ENCODE results near the gene EIF2S2.
"Not testable (repeated sequence)": the region's sequence is repeated elsewhere in the genome, so short reads cannot be mapped to it uniquely, and the experiment has no call there.

Gene EIF2S2

GRCh38 chr20:34111702-34112599 is at the start of gene EIF2S2:
Gene EIF2S2 (minus strand): TSS chr20:34112243. CDS start chr20:34112110, 133 bp downstream.
- peak; percentile 98 for DNase-seq (ENCODE audit: low read depth)

DNA sequence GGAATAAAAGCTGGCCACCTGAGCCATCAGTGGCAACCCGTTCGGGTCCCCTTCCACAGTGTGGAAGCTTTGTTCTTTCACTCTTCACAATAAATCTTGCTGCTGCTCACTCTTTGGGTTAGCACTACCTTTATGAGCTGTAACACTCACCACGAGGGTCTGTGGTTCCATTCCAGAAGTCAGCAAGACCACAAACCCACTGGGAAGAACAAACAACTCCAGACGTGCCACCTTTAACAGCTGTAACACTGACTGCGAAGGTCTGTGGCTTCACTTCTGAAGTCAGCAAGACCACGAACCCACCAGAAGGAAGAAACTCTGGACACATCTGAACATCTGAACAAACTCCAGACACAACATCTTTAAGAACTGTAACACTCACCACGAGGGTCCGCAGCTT is 45.7 kb upstream of the EIF2S2 start:
- DNase-seq (ENCODE audit: low read depth), result not testable (repeated sequence)

DNA sequence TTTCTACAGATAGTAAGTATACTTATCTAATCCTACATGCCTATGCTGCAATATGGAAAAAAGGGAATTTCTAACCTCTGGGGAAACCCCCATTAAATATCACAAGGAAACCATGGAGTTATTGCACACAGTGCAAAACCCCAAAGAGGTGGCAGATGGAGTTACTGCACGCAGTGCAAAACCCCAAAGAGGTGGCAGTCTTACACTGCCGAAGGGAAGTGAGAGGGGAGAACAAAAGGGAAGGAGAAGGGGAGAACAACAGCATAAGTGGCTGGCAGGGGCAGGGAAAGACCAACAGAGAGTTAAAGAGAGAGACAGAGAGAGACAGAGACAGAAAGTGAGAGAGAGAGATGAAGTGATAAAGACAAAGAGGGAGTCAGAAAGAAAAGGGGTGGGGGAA is 43.8 kb upstream of the EIF2S2 start:
- no peak for DNase-seq (ENCODE audit: low read depth)

DNA sequence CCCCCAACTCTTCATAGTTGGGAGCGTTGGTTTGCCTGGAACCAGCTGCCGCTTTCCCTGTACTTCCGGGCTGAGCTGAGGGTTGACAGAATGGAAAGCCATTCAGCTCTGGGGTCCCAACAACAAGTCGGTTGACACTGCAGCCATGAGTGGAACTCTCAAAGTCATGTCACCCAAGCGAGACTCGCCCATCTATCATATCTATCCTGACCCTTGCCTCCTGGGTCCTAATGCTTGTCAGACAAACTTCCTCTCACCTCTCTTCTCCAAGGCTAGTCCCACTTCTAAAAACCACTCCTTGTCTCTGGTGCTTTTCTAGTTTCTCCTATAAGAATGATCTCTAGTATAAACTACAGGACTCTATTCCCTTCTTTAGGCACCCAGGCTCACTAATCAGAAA is 41.1 kb upstream of the EIF2S2 start:
- DNase-seq (ENCODE audit: low read depth), result not testable (repeated sequence)

DNA sequence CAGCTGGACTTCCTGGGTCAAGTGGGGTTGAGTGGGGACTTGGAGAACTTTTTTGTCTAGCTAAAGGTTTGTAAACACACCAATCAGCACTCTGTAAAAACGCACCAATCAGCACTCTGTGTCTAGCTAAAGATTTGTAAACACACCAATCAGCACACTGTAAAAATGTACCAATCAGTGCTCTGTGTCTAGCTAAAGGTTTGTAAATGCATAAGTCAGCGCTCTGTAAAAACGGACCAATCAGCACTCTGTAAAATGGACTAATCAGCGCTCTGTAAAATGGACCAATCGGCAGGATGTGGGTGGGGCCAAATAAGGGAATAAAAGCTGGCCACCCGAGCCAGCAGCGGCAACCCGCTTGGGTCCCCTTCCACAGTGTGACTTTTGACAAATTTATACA is 40.0 kb upstream of the EIF2S2 start:
- DNase-seq (ENCODE audit: low read depth), result not testable (repeated sequence)

DNA sequence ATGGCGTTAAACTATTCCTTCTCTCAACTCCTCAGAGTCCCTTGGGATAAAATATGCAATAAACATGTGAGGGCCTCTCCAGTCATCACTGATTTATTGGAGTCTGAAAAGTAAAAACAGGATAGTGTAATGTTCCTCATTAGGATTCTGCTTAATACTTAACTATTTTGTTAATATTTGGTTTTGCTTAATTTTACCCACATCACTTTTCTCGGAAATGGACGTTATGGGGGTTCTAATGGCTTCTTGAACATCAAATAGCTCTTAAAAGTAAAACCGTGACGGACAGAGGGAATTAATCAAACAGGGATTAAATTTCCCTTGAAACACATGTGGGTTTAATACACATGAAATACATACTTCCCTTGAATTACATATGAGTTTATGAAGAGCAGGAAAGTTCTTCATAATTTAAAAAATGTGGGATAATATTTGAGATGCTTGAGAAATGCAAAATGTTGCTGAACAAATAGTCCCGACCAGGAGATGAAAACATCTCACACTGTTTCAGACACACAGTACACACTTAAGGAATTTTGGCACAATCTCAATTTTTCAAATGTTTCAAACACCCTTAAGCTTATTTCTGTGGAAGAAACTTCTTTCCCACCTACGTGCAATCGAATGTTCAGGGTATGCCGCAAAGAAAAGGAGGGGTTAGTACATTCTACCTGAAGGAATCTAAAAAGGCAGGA is 38.4 kb upstream of the EIF2S2 start:
- DNase-seq (ENCODE audit: low read depth), result no peak

- no peak for DNase-seq (ENCODE audit: low read depth)
Observed at GRCh38 chr20:34145280-34145819, 33.3 kb upstream of the EIF2S2 start.

DNA sequence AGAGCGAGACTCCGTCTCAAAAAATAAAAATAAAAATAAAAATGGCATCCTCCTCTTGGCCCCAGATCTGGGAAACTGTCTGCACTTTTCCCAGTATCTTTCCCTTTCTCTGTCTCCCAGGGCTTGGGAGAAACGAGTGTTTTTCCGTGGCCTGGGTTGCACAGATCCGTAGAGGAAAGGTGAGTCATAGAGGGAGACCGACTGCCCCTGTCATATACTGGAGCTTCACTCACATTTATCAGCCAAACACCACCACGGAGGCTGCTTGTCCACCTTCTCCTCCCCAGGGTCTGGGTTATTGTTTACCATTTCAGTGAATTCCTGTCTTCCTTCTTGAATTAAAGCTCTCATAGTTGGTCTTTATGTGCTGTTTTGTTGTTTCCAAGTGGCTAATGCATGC is 31.9 kb upstream of the EIF2S2 start:
- DNase-seq (ENCODE audit: low read depth), result no peak

DNA sequence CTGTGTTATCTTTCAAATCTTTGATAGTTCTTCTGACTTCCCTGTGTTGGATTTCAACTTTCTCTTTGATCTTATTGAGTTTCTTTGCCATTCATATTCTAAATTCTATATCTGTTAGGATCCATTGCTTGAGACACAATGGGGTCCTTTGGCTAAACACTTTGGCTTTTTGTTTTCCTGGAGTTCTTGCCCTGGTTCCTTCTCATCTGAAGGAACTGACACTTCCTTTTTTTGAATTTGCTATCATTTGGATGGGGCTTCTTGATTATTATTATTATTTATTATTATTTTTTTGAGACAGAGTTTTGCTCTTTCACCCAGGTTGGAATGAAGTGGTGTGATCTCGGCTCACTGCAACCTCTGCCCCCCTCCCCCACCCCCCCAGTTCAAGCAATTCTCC is 30.1 kb upstream of the EIF2S2 start:
- DNase-seq (ENCODE audit: low read depth), result no peak

DNA sequence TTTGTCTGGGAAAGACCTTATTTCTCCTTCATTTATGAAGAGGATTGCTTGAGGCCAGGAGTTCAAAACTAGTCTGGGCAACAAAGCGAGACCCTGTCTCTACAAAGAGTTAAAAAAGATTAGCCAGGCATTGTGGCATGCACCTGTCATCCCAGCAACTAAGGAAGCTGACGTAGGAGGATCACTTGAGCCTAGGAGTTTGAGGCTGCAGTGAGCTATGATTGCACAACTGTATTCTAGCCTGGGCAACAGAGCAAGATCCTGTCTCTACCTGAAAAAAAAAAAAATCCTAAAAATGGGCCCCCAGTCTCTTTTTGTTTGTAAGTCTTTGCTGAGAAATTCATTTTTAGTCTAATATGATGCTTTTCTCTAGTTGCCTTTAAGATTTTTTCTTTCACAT is 29.2 kb upstream of the EIF2S2 start:
- no peak for DNase-seq (ENCODE audit: low read depth)

- DNase-seq (ENCODE audit: low read depth), result not testable (repeated sequence)
Observed at GRCh38 chr20:34135525-34136275, 23.7 kb upstream of the EIF2S2 start.

GRCh38 chr20:34133365-34133860 is 21.4 kb upstream of the EIF2S2 start:
- DNase-seq (ENCODE audit: low read depth), result not testable (repeated sequence)

DNA sequence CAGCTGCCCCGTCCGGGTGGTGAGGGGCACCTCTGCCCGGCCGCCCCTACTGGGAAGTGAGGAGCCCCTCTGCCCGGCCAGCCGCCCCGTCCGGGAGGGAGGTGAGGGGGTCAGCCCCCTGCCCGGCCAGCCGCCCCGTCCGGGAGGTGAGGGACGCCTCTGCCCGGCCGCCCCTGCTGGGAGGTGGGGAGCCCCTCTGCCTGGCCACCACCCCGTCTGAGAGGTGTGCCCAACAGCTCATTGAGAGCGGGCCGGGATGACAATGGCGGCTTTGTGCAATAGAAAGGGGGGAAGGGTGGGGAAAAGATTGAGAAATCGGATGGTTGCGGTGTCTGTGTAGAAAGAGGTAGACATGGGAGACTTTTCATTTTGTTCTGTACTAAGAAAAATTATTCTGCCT is 20.9 kb upstream of the EIF2S2 start:
- DNase-seq (ENCODE audit: low read depth), result not testable (repeated sequence)

GRCh38 chr20:34132491-34132890 is 20.4 kb upstream of the EIF2S2 start:
- not testable (repeated sequence) for DNase-seq (ENCODE audit: low read depth)

DNA sequence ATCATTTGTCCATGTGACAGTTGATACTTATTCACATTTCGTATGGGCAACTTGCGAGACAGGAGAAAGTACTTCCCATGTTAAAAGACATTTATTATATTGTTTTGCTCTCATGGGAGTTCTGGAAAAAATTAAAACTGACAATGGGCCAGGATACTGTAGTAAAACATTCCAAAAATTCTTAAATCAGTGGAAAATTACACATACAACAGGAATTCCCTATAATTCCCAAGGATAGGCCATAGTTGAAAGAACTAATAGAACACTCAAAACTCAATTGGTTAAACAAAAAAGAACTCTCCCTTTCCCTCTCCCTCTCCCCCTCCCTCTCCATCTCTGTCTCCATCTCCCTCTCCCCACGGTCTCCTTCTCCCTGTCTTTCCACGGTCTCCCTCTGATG is 19.4 kb upstream of the EIF2S2 start:
- DNase-seq (ENCODE audit: low read depth), result no peak

DNA sequence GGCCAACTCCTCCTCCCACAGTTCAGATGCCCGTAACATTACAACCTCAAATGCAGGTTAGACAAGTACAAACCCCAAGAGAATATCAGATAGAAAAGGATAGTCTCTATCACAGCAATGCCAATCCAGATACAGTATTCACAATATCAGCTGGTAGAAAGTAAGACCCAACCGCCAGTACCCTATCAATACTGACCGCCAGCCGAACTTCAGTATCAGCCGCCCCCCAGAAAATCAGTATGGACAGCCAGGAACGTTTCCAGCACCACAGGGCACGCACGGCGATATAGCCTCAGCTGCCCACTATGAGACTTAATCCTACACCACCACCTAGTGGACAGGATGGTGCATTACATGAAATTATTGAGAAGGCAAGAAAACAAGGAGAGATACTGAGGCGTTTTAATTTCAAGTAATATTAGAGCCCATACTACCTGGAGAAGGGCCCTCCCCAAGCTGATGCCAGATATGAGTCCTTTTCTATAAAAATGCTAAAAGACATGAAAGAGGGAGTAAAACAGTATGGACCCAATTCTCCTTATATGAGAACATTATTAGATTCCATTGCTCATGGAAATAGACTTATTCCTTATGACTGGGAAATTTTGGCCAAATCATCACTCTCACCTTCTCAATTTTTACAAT is 17.6 kb upstream of the EIF2S2 start:
- peak; percentile 64 for DNase-seq (ENCODE audit: low read depth)

DNA sequence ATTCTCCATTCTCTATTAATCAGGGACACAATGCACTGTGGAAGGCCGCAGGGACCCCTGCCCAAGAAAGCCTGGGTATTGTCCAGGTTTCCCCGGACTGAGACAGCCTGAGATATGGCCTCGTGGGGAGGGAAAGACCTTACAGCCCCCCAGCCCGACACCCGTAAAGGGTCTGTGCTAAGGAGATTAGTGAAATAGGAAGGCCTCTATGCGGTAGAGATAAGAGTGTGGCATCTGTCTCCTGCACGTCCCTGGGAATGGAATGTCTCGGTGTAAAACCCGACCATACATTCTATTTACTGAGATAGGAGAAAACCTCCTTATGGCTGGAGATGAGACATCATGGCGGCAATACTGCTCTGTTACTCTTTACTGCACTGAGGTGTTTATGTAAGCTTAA is 15.7 kb upstream of the EIF2S2 start:
- DNase-seq (ENCODE audit: low read depth), result no peak

- no peak for DNase-seq (ENCODE audit: low read depth)
Observed at GRCh38 chr20:34124469-34125249, 12.6 kb upstream of the EIF2S2 start.

GRCh38 chr20:34123309-34123708 is 11.3 kb upstream of the EIF2S2 start:
- DNase-seq (ENCODE audit: low read depth), result no peak

DNA sequence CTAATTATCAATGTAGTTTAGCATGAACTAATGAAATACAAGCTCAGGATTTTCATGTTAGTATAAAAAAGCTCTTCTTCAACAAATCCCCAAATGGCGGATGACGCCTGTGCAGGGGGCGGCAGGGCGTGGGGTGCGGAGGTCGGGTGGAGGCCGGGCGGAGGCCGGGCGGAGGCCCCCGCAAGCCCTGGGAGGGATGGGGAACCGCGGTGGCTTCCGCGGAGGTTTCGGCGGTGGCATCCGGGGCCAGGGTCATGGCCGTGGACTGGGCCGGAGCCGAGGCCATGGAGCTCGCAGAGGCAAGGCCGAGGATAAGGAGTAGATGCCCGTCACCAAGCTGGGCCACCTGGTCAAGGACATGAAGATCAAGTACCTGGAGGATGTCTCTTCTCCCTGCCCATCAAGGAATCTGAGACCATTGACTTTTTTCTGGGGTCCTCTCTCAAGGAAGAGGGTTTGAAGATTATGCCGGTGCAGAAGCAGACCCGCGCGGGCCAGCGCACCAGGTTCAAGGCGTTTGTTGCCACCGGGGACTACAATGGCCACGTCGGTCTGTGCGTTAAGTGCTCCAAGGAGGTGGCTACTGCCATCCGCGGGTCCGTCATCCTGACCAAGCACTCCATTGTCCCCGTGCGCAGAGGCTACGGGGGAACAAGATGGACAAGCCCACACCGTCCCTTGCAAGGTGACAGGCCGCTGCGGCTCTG is 10.4 kb upstream of the EIF2S2 start:
- no peak for DNase-seq (ENCODE audit: low read depth)

Measured in HS-27A (cell line).